ENCODE measurements around the gene CA4. TPM values are rescaled to one million over a fixed set of nuclear protein-coding genes. Genes with fewer than 3 reads are reported as not detected.
A peak's percentile ranks its signal among the peaks of the same experiment; 100 is the strongest.

Gene CA4
- total and polyA plus RNA-seq, 2 of the 8 experiments (the other 6 are each of a cell fraction or from before 2014, with no cell fraction given): 3.6 to 4.2 TPM

DNA sequence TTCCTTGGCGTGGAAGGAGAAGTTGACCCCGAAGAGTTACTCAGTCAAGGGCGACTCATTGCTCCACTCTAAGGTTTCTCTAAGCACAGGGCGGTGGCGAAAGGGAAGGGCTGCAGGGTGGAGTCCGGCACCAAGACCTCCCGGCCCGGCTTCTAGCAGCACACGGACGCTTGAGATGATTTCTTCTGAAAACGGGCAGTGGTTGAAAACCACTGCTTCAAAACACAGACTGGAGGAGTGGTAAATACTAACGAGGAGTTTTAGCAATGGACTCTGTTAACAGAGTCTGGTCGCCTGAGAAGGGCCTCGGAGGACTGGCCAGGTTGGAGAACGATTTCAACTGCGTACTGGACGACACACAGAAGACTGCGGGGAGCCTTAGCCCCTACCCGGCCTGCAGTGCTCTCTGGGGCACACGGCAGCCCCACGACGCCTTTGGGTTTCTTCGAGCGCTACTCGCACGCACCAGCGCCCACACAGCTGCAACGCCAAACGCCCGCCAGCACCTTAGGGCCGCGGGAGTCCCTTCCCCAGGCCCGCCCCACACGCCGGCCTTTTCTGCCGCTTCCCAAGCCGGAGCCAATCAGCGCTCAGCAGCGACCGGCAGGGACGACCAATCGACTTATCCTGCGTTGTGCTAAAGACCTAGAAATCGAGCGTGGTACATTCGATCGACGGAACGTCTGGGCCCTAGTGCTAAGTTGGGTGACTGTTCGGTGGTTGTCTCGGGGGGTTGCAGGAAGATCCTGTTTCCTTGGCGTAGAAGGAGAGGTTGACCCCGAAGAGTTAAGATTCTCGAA lies 14.4 kb upstream of the CA4 start (continued):
- TF ChIP-seq, protein P1, sequence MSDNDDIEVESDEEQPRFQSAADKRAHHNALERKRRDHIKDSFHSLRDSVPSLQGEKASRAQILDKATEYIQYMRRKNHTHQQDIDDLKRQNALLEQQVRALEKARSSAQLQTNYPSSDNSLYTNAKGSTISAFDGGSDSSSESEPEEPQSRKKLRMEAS (IDR thresholded peaks at IDR 0.05): peak; percentile 83
- TF ChIP-seq KDM4A (IDR thresholded peaks at IDR 0.05; ENCODE audit: low read depth, low read length, severe bottlenecking) (peak; percentile 98), CREB1 (IDR thresholded peaks at IDR 0.05) (peak; percentile 81), SIN3A (conservative IDR thresholded peaks at IDR 0.05 in 1 of 2, IDR thresholded peaks at IDR 0.05 in 1 of 2; ENCODE audit: low read depth in 1 of 2, low read length in 2 of 2) (peak; percentile 71 to 89; a peak in 2 of 4 replicates), TEAD4 (IDR thresholded peaks at IDR 0.05; ENCODE audit: low read depth, low read length) (no peak), CHD2 (IDR thresholded peaks at IDR 0.05; ENCODE audit: low read length) (no peak), BRCA1 (IDR thresholded peaks at IDR 0.05; ENCODE audit: low read depth, low read length) (no peak), POLR2A (IDR thresholded peaks at IDR 0.05; ENCODE audit: control extremely low read depth in 1 of 2, low read depth in 2 of 2, low read length in 2 of 2) (peak in 1 of 2 experiments; percentile 54; a peak in 2 of 3 replicates), PHF8 (conservative IDR thresholded peaks at IDR 0.05; ENCODE audit: low read depth, low read length) (peak; percentile 50; the same call in 1 of the 2 replicates), TBP (IDR thresholded peaks at IDR 0.05; ENCODE audit: low read depth, low read length) (0 out of 2 replicates have a peak, but pooled peaks have one; percentile 31), YY1 (IDR thresholded peaks at IDR 0.05; ENCODE audit: low read depth, low read length) (peak; percentile 66; the same call in 1 of the 2 replicates), SRF (IDR thresholded peaks at IDR 0.05; ENCODE audit: low read depth, low read length) (peak; percentile 98), CHD1 (IDR thresholded peaks at IDR 0.05; ENCODE audit: low read depth, low read length) (no peak), JUN (IDR thresholded peaks at IDR 0.05; ENCODE audit: low read depth, low read length) (no peak), TCF12 (IDR thresholded peaks at IDR 0.05; ENCODE audit: low read depth, low read length) (0 out of 2 replicates have a peak, but pooled peaks have one; percentile 16), EGR1 (IDR thresholded peaks at IDR 0.05; ENCODE audit: borderline replicate concordance, low read depth, low read length) (peak; percentile 97), SP4 (IDR thresholded peaks at IDR 0.05; ENCODE audit: low read length) (peak; percentile 33; the same call in 1 of the 2 replicates), RXRA (IDR thresholded peaks at IDR 0.05; ENCODE audit: insufficient read depth, low read depth, low read length) (no peak), CBX8 (IDR thresholded peaks at IDR 0.05; ENCODE audit: borderline replicate concordance, low read depth, low read length) (no peak), HDAC2 (IDR thresholded peaks at IDR 0.05; ENCODE audit: borderline replicate concordance in 1 of 2, low read depth in 2 of 2, low read length in 2 of 2) (peak in 1 of 2 experiments; percentile 47; a peak in 1 of 4 replicates)
